Measurements from ENCODE around the gene PSMG4. TPM values are rescaled to one million over a fixed set of nuclear protein-coding genes. Genes with fewer than 3 reads are reported as not detected.
A peak's percentile ranks its signal among the peaks of the same experiment; 100 is the strongest.

Gene PSMG4
- total RNA-seq, 1 donor from 2014 or later = 37.2 TPM

DNA sequence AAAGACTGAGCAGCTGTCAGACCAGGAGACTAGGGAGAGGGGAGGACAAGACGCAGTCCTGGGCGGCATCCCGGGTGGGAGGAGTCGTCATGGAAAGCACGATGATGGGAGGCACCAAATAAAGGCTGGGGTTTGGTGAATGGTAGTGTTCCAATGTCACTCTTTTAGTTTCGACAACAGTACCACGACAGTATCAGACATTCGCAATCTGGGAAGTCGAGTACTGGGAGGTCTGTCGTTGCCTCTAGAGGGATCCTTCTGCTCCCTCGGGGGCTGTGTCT, 32.1 kb downstream of the PSMG4 start:
- Mint-ChIP-seq H3K36me3 (ENCODE audit: unreplicated experiment) (peaks cover 6% of the 10 kb centered on the region), H3K27me3 (ENCODE audit: unreplicated experiment) (peaks cover 19% of the 10 kb centered on the region), H3K9me3 (ENCODE audit: unreplicated experiment) (peaks cover 28% of the 10 kb centered on the region), H3K4me3 (ENCODE audit: unreplicated experiment) (peak overlapping the region; percentile 32), H3K4me1 (ENCODE audit: low read depth, unreplicated experiment) (peaks cover 29% of the 10 kb centered on the region), H3K27ac (ENCODE audit: unreplicated experiment) (peak overlapping the region; percentile 28)
- no peak for DNase-seq
- TF ChIP-seq, protein P1, sequence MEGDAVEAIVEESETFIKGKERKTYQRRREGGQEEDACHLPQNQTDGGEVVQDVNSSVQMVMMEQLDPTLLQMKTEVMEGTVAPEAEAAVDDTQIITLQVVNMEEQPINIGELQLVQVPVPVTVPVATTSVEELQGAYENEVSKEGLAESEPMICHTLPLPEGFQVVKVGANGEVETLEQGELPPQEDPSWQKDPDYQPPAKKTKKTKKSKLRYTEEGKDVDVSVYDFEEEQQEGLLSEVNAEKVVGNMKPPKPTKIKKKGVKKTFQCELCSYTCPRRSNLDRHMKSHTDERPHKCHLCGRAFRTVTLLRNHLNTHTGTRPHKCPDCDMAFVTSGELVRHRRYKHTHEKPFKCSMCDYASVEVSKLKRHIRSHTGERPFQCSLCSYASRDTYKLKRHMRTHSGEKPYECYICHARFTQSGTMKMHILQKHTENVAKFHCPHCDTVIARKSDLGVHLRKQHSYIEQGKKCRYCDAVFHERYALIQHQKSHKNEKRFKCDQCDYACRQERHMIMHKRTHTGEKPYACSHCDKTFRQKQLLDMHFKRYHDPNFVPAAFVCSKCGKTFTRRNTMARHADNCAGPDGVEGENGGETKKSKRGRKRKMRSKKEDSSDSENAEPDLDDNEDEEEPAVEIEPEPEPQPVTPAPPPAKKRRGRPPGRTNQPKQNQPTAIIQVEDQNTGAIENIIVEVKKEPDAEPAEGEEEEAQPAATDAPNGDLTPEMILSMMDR (IDR thresholded peaks at IDR 0.05; ENCODE audit: partially characterized antibody, unreplicated experiment) = no peak

DNA sequence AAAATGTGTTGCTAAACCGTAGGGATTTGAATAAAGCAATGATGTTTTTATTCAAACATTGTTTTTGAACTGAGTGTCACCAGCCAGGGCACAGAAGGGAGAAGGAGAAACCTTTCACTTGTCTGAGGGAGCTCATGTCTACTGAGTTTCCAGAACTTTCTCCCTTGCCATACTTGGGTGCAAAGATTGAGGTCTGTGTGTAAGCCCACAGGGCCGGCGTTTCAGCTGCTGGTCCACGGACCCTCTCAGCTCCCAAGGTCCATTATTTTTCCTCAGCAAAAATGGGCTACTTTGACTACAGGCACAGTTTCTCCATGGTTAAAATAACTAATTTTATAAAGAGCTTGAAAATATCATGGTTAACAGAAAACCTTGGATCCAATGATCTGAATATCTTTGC, 32.6 kb downstream of the PSMG4 start:
- H3K36me3 Mint-ChIP-seq (ENCODE audit: unreplicated experiment) = peaks cover 6% of the 10 kb centered on the region
- H3K4me1 Mint-ChIP-seq (ENCODE audit: low read depth, unreplicated experiment) = peaks cover 28% of the 10 kb centered on the region
- H3K4me3 Mint-ChIP-seq (ENCODE audit: unreplicated experiment) = no peak overlapping the region
- no peak overlapping the region for H3K27ac Mint-ChIP-seq (ENCODE audit: unreplicated experiment)
- TF ChIP-seq, protein P1 (IDR thresholded peaks at IDR 0.05; ENCODE audit: partially characterized antibody, unreplicated experiment) = no peak
- peaks cover 20% of the 10 kb centered on the region for H3K27me3 Mint-ChIP-seq (ENCODE audit: unreplicated experiment)
- no peak for DNase-seq
- H3K9me3 Mint-ChIP-seq (ENCODE audit: unreplicated experiment) = peaks cover 27% of the 10 kb centered on the region

- TF ChIP-seq, protein P1 (IDR thresholded peaks at IDR 0.05; ENCODE audit: partially characterized antibody, unreplicated experiment) = no peak
- H3K4me3 Mint-ChIP-seq (ENCODE audit: unreplicated experiment) = no peak overlapping the region
- H3K9me3 Mint-ChIP-seq (ENCODE audit: unreplicated experiment) = peaks cover 24% of the 10 kb centered on the region
- peaks cover 6% of the 10 kb centered on the region for H3K36me3 Mint-ChIP-seq (ENCODE audit: unreplicated experiment)
- DNase-seq = peak; percentile 4
- H3K27ac Mint-ChIP-seq (ENCODE audit: unreplicated experiment) = peak overlapping the region; percentile 28
- H3K4me1 Mint-ChIP-seq (ENCODE audit: low read depth, unreplicated experiment) = peaks cover 31% of the 10 kb centered on the region
- H3K27me3 Mint-ChIP-seq (ENCODE audit: unreplicated experiment) = peaks cover 20% of the 10 kb centered on the region
These were observed 33.2 kb downstream of the PSMG4 start for GRCh38 chr6:3291987-3292386.

GRCh38 chr6:3292431-3293197, 33.9 kb downstream of the PSMG4 start:
- Mint-ChIP-seq H3K4me1 (ENCODE audit: low read depth, unreplicated experiment) (peaks cover 34% of the 10 kb centered on the region), H3K9me3 (ENCODE audit: unreplicated experiment) (peaks cover 23% of the 10 kb centered on the region), H3K27ac (ENCODE audit: unreplicated experiment) (peak overlapping the region; percentile 28), H3K36me3 (ENCODE audit: unreplicated experiment) (peaks cover 6% of the 10 kb centered on the region), H3K4me3 (ENCODE audit: unreplicated experiment) (peak overlapping the region; percentile 45), H3K27me3 (ENCODE audit: unreplicated experiment) (peaks cover 20% of the 10 kb centered on the region)
- DNase-seq = peak; percentile 18
- TF ChIP-seq, protein P1 (IDR thresholded peaks at IDR 0.05; ENCODE audit: partially characterized antibody, unreplicated experiment) = no peak

Data from glutamatergic neuron (in vitro differentiated cells).